HG02610 (cell line): ENCODE data around the gene LAMB4.

Source experiments
- ATAC-seq: cut with Tn5 transposase; IDR thresholded peaks from one replicate; pipeline ENCODE4 v1.9.1; 2021; ENCODE audit warnings: mild to moderate bottlenecking, moderate library complexity; ENCODE audit not compliant: unreplicated experiment

LAMB4 gene

GRCh38 chr7:108016841-108017775 lies 113.1 kb downstream of the LAMB4 start:
- no peak for ATAC-seq

- ATAC-seq: no peak
These were observed 114.4 kb downstream of the LAMB4 start for GRCh38 chr7:108015740-108016139.

GRCh38 chr7:108014747-108015682 lies 115.1 kb downstream of the LAMB4 start:
- ATAC-seq: no peak

- ATAC-seq: no peak
These were observed 115.9 kb downstream of the LAMB4 start for GRCh38 chr7:108014215-108014614.

GRCh38 chr7:108012499-108013430 lies 117.4 kb downstream of the LAMB4 start:
- no peak for ATAC-seq

- ATAC-seq: no peak
These were observed 119.8 kb downstream of the LAMB4 start for GRCh38 chr7:108010377-108010776.

- ATAC-seq: no peak
These were observed 120.3 kb downstream of the LAMB4 start for GRCh38 chr7:108009873-108010272.

- ATAC-seq: no peak
These were observed 121.3 kb downstream of the LAMB4 start for GRCh38 chr7:108008827-108009226.

GRCh38 chr7:108008240-108008639 lies 121.9 kb downstream of the LAMB4 start:
- no peak for ATAC-seq

GRCh38 chr7:108007762-108008161 lies 122.4 kb downstream of the LAMB4 start:
- no peak for ATAC-seq

- no peak for ATAC-seq
These were observed 122.9 kb downstream of the LAMB4 start for GRCh38 chr7:108007261-108007660.

- ATAC-seq: no peak
These were observed 125.7 kb downstream of the LAMB4 start for GRCh38 chr7:108004220-108005142.

- no peak for ATAC-seq
These were observed 126.6 kb downstream of the LAMB4 start for GRCh38 chr7:108003599-108003935.

GRCh38 chr7:108002726-108003598 lies 127.2 kb downstream of the LAMB4 start, which contains the start of gene LAMB1:
TSS of gene LAMB1 (minus strand) at chr7:108003161. CDS start at chr7:108002885, 276 bp downstream.
- no peak for ATAC-seq

GRCh38 chr7:108001764-108002725 lies 128.1 kb downstream of the LAMB4 start:
- ATAC-seq: no peak

GRCh38 chr7:108000875-108001763 lies 129.0 kb downstream of the LAMB4 start:
- ATAC-seq: no peak
